Liver (tissue), 9 donors: Measurements from ENCODE around the gene CNTN3. TPM values are rescaled to one million over a fixed set of nuclear protein-coding genes. Genes with fewer than 3 reads are reported as not detected.

Experiments
- DNase-seq: peaks from one replicate; pipeline ENCODE4 v3.0.0-alpha.2; 2017; ENCODE audit warnings: low spot score
- H3K27ac ChIP-seq, 2 donors: one replicate each; pipeline ENCODE4 v1.7.0; 2013; ENCODE audit warnings: inconsistent platforms in 2 of 2, low read length in 2 of 2, control low read depth in 1 of 2, low read depth in 1 of 2, mild to moderate bottlenecking in 1 of 2
- H3K27me3 ChIP-seq, 4 donors: one replicate each; pipeline versions ENCODE4 v1.6.1 to v1.7.0; 2013; ENCODE audit warnings: low read length in 3 of 4, inconsistent platforms in 1 of 4, mild to moderate bottlenecking in 1 of 4, moderate library complexity in 1 of 4; ENCODE audit not compliant: control insufficient read depth in 4 of 4, insufficient read depth in 4 of 4
- H3K36me3 ChIP-seq, 4 donors: one replicate each; pipeline versions ENCODE4 v1.6.1 to v1.7.0; 2013; ENCODE audit warnings: low read length in 3 of 4, mild to moderate bottlenecking in 3 of 4, low read depth in 1 of 4, moderate library complexity in 1 of 4; ENCODE audit not compliant: control insufficient read depth in 4 of 4, insufficient read depth in 3 of 4
- H3K4me1 ChIP-seq, 4 donors: one replicate each; pipeline versions ENCODE4 v1.6.1 to v1.7.0; 2013; ENCODE audit warnings: low read length in 3 of 4, mild to moderate bottlenecking in 3 of 4, moderate library complexity in 1 of 4; ENCODE audit not compliant: control insufficient read depth in 4 of 4, insufficient read depth in 4 of 4
- H3K4me3 ChIP-seq, 3 donors: one replicate each; pipeline versions ENCODE4 v1.6.1 to v1.7.0; 2013; ENCODE audit warnings: low read length in 3 of 3, control low read depth in 1 of 3, low read depth in 1 of 3, mild to moderate bottlenecking in 1 of 3
- H3K9ac ChIP-seq, 2 donors: one replicate each; pipeline ENCODE4 v1.7.0; 2013; ENCODE audit warnings: low read length in 2 of 2, mild to moderate bottlenecking in 2 of 2, moderate library complexity in 2 of 2, control low read depth in 1 of 2, low read depth in 1 of 2
- H3K9me3 ChIP-seq, 4 donors: one replicate each; pipeline versions ENCODE4 v1.6.1 to v1.7.0; 2013; ENCODE audit warnings: low read length in 3 of 4; ENCODE audit not compliant: control insufficient read depth in 4 of 4
- FOXA2 ChIP-seq: IDR thresholded peaks from 2 replicates; pipeline ENCODE4 v1.6.1; 2016; ENCODE audit warnings: antibody characterized with exemption
- GABPA ChIP-seq, 2 donors: IDR thresholded peaks in 1 of 2; conservative IDR thresholded peaks in 1 of 2; 2 replicates each; pipeline ENCODE4 v1.6.1; 2016; ENCODE audit warnings: antibody characterized with exemption in 2 of 2, mild to moderate bottlenecking in 1 of 2, moderate library complexity in 1 of 2
- HNF4A ChIP-seq, 2 donors: conservative IDR thresholded peaks; 2 replicates each; pipeline ENCODE4 v1.6.1; 2016; ENCODE audit warnings: antibody characterized with exemption in 2 of 2, mild to moderate bottlenecking in 2 of 2
- HNF4G ChIP-seq: IDR thresholded peaks from 2 replicates; pipeline ENCODE4 v1.6.1; 2016; ENCODE audit warnings: antibody characterized with exemption
- JUND ChIP-seq, 2 donors: IDR thresholded peaks; 2 replicates each; pipeline ENCODE4 v1.6.1; 2016; ENCODE audit warnings: antibody characterized with exemption in 2 of 2
- NR2F2 ChIP-seq: IDR thresholded peaks from 2 replicates; pipeline ENCODE4 v1.6.1; 2016; ENCODE audit warnings: antibody characterized with exemption
- RAD21 ChIP-seq, 2 donors: IDR thresholded peaks; 2 replicates each; pipeline ENCODE4 v1.6.1; 2016; ENCODE audit warnings: antibody characterized with exemption in 2 of 2, mild to moderate bottlenecking in 2 of 2
- REST ChIP-seq: IDR thresholded peaks from 2 replicates; pipeline ENCODE4 v1.6.1; 2016; ENCODE audit warnings: antibody characterized with exemption, mild to moderate bottlenecking
- RXRA ChIP-seq, 2 donors: IDR thresholded peaks; 2 replicates each; pipeline ENCODE4 v1.6.1; 2017 to 2018; ENCODE audit warnings: antibody characterized with exemption in 2 of 2, mild to moderate bottlenecking in 1 of 2
- SP1 ChIP-seq: IDR thresholded peaks from 2 replicates; pipeline ENCODE4 v1.6.1; 2018; ENCODE audit warnings: antibody characterized with exemption, mild to moderate bottlenecking
- TAF1 ChIP-seq: conservative IDR thresholded peaks from 2 replicates; pipeline ENCODE4 v1.6.1; 2016; ENCODE audit warnings: antibody characterized with exemption, mild to moderate bottlenecking
- YY1 ChIP-seq: IDR thresholded peaks from 2 replicates; pipeline ENCODE4 v1.6.1; 2016; ENCODE audit warnings: antibody characterized with exemption, mild to moderate bottlenecking
- WGBS: extraction: QIAGEN DNeasy Blood & Tissue Kit; methylation state at CpG from one replicate; pipeline ENCODE4 v1.1.7; 2013; 5-methylcytosine and 5-hydroxymethylcytosine counted together
- polyA plus RNA-seq, 2 donors: library from polyadenylated mRNA; stranded (reverse) in 1 of 2; unstranded in 1 of 2; fragments of 200-250 nt in 1 of 2; fragments of >200 nt in 1 of 2; fragmentation: Nextera tagmentation in 1 of 2; extraction: Ambion mirVana in 1 of 2; gene quantifications; one replicate each; pipeline versions ENCODE4 v1.2.1 to v1.2.3, GENCODE V29; 2013 to 2015
- total RNA-seq, 2 donors: library from RNA; depleted of rRNA; stranded (reverse); fragments of >200 nt; gene quantifications; one replicate each; pipeline ENCODE4 v1.2.3, GENCODE V29; 2014
- TF ChIP-seq, protein P1 (sequence below): fragments of 150-350 bp; IDR thresholded peaks from 2 replicates; pipeline ENCODE4 v1.5.1; 2017; ENCODE audit warnings: improper control_type of control experiment, low read depth, low read length; ENCODE audit not compliant: missing input control
- TF ChIP-seq, protein P2 (sequence below): IDR thresholded peaks from 2 replicates; pipeline ENCODE4 v1.6.1; 2016; ENCODE audit warnings: antibody characterized with exemption
- TF ChIP-seq, protein P3 (sequence below): IDR thresholded peaks from 2 replicates; pipeline ENCODE4 v1.6.1; 2016; ENCODE audit warnings: antibody characterized with exemption
- TF ChIP-seq, protein P4 (sequence below): IDR thresholded peaks from 2 replicates; pipeline ENCODE4 v1.6.1; 2016; ENCODE audit warnings: antibody characterized with exemption
- donor health status: healthy.
- donor health status: healthy.
- donor health status: healthy.
- donor health status: healthy.
- donor health status: healthy.

The CNTN3 gene
- total and polyA plus RNA-seq, 4 donors = 0.09 to 1.0 (median 0.81) TPM

- no peak overlapping the region for H3K4me3 ChIP-seq
- WGBS = 91% methylated on average over 1 of the region's 1 CpG
- TF ChIP-seq, protein P1, sequence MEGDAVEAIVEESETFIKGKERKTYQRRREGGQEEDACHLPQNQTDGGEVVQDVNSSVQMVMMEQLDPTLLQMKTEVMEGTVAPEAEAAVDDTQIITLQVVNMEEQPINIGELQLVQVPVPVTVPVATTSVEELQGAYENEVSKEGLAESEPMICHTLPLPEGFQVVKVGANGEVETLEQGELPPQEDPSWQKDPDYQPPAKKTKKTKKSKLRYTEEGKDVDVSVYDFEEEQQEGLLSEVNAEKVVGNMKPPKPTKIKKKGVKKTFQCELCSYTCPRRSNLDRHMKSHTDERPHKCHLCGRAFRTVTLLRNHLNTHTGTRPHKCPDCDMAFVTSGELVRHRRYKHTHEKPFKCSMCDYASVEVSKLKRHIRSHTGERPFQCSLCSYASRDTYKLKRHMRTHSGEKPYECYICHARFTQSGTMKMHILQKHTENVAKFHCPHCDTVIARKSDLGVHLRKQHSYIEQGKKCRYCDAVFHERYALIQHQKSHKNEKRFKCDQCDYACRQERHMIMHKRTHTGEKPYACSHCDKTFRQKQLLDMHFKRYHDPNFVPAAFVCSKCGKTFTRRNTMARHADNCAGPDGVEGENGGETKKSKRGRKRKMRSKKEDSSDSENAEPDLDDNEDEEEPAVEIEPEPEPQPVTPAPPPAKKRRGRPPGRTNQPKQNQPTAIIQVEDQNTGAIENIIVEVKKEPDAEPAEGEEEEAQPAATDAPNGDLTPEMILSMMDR = no peak
- TF ChIP-seq NR2F2 (no peak), HNF4G (no peak), GABPA (IDR thresholded peaks at IDR 0.05 in 1 of 2, conservative IDR thresholded peaks at IDR 0.05 in 1 of 2) (no peak), REST (no peak), JUND (IDR thresholded peaks at IDR 0.05) (no peak), FOXA2 (no peak)
Observed at GRCh38 chr3:74646094-74646493, 31.6 kb upstream of the CNTN3 start.

DNA sequence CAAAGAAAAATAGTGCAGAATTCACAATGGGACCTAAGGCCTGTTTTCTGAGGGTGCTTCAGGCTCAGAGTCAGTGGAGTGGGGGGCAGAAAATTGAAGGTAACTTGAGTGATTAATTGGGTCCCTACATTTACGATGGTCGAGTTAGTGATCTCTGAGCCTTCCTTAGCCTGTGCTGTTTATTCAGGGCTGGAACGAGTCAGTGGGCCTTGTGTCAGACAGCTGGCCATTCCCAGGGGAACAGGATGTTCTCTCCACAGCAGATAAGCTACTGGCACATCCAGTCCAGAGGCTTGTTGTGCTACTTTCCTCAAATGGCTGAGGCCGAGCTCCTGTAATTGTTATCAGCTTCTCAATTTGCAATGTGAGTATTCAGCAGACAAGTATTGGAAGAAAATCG lies 29.2 kb upstream of the CNTN3 start:
- Histone ChIP-seq H3K9ac (peak overlapping the region in 1 of 2 donors; percentile 25), H3K27me3 (no peaks in the 10 kb centered on the region), H3K4me3 (no peak overlapping the region), H3K36me3 (no peaks in the 10 kb centered on the region), H3K9me3 (no peaks in the 10 kb centered on the region), H3K4me1 (peaks cover 0 to 9% (median 0%) of the 10 kb centered on the region in 4 donors), H3K27ac (peak overlapping the region in 1 of 2 donors; percentile 19)
- TF ChIP-seq, protein P2, sequence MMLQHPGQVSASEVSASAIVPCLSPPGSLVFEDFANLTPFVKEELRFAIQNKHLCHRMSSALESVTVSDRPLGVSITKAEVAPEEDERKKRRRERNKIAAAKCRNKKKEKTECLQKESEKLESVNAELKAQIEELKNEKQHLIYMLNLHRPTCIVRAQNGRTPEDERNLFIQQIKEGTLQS = no peak
- TF ChIP-seq RXRA (IDR thresholded peaks at IDR 0.05) = peak in 1 of 2 donors; percentile 33
- TF ChIP-seq HNF4A (conservative IDR thresholded peaks at IDR 0.05) = peak in 1 of 2 donors; percentile 6
- TF ChIP-seq, protein P3, sequence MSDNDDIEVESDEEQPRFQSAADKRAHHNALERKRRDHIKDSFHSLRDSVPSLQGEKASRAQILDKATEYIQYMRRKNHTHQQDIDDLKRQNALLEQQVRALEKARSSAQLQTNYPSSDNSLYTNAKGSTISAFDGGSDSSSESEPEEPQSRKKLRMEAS = peak; percentile 25
- peak; percentile 83 for TF ChIP-seq SP1
- TF ChIP-seq RAD21 (IDR thresholded peaks at IDR 0.05) = peak in 1 of 2 donors; percentile 22
- TF ChIP-seq, protein P4, sequence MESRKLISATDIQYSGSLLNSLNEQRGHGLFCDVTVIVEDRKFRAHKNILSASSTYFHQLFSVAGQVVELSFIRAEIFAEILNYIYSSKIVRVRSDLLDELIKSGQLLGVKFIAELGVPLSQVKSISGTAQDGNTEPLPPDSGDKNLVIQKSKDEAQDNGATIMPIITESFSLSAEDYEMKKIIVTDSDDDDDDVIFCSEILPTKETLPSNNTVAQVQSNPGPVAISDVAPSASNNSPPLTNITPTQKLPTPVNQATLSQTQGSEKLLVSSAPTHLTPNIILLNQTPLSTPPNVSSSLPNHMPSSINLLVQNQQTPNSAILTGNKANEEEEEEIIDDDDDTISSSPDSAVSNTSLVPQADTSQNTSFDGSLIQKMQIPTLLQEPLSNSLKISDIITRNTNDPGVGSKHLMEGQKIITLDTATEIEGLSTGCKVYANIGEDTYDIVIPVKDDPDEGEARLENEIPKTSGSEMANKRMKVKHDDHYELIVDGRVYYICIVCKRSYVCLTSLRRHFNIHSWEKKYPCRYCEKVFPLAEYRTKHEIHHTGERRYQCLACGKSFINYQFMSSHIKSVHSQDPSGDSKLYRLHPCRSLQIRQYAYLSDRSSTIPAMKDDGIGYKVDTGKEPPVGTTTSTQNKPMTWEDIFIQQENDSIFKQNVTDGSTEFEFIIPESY = no peak
- no peak for TF ChIP-seq JUND (IDR thresholded peaks at IDR 0.05)
- peak; percentile 15 for TF ChIP-seq YY1
- TF ChIP-seq NR2F2 = peak; percentile 70
- no peak for TF ChIP-seq TAF1
- WGBS = 25% methylated on average over 5 of the region's 5 CpGs
- DNase-seq = no peak

More at GRCh38 chr3:74646094-74646493, 31.6 kb upstream of the CNTN3 start:
- Histone ChIP-seq H3K36me3 (no peaks in the 10 kb centered on the region), H3K9me3 (no peaks in the 10 kb centered on the region), H3K27me3 (no peaks in the 10 kb centered on the region), H3K9ac (no peak overlapping the region), H3K4me1 (peaks cover 0 to 9% (median 0%) of the 10 kb centered on the region in 4 donors), H3K27ac (no peak overlapping the region)
- DNase-seq = no peak
